ENCODE results near the gene NYAP2.

Gene NYAP2

GRCh38 chr2:225620227-225620626, 220.7 kb downstream of the NYAP2 start:
- no peak for ATAC-seq (replicated peaks; ENCODE audit: extremely low read depth, poor library complexity, severe bottlenecking)
- peaks cover 14% of the 10 kb centered on the region for H3K27me3 Mint-ChIP-seq
- H3K4me1 Mint-ChIP-seq, result no peaks in the 10 kb centered on the region
- no peak overlapping the region for H3K4me3 Mint-ChIP-seq
- no peaks in the 10 kb centered on the region for H3K36me3 Mint-ChIP-seq (ENCODE audit: insufficient read depth)
- no peaks in the 10 kb centered on the region for H3K9me3 Mint-ChIP-seq
- no peak for DNase-seq (ENCODE audit: low spot score in 2 of 2)
- no peak overlapping the region for H3K27ac Mint-ChIP-seq (ENCODE audit: low read depth)

GRCh38 chr2:225630824-225631533, 231.5 kb downstream of the NYAP2 start:
- Mint-ChIP-seq H3K27me3 (peaks cover 36% of the 10 kb centered on the region), H3K4me3 (no peak overlapping the region), H3K4me1 (no peaks in the 10 kb centered on the region), H3K36me3 (ENCODE audit: insufficient read depth) (no peaks in the 10 kb centered on the region), H3K9me3 (no peaks in the 10 kb centered on the region), H3K27ac (ENCODE audit: low read depth) (no peak overlapping the region)
- ATAC-seq (replicated peaks; ENCODE audit: extremely low read depth, poor library complexity, severe bottlenecking), result no peak
- DNase-seq (ENCODE audit: low spot score in 2 of 2), result no peak

GRCh38 chr2:225632351-225632750, 232.8 kb downstream of the NYAP2 start:
- Mint-ChIP-seq H3K36me3 (ENCODE audit: insufficient read depth) (peaks cover 1% of the 10 kb centered on the region), H3K27me3 (peaks cover 33% of the 10 kb centered on the region)

GRCh38 chr2:225636558-225636957, 237.0 kb downstream of the NYAP2 start:
- Mint-ChIP-seq H3K27me3 (peaks cover 27% of the 10 kb centered on the region), H3K27ac (ENCODE audit: low read depth) (no peak overlapping the region)
- no peak for ATAC-seq (replicated peaks; ENCODE audit: extremely low read depth, poor library complexity, severe bottlenecking)

More at GRCh38 chr2:225632351-225632750, 232.8 kb downstream of the NYAP2 start:
- H3K27ac Mint-ChIP-seq (ENCODE audit: low read depth), result no peak overlapping the region
- no peak overlapping the region for H3K4me3 Mint-ChIP-seq
- H3K9me3 Mint-ChIP-seq, result no peaks in the 10 kb centered on the region
- DNase-seq (ENCODE audit: low spot score in 2 of 2) (no peak), ATAC-seq (replicated peaks; ENCODE audit: extremely low read depth, poor library complexity, severe bottlenecking) (no peak)
- H3K4me1 Mint-ChIP-seq, result no peaks in the 10 kb centered on the region

DNA sequence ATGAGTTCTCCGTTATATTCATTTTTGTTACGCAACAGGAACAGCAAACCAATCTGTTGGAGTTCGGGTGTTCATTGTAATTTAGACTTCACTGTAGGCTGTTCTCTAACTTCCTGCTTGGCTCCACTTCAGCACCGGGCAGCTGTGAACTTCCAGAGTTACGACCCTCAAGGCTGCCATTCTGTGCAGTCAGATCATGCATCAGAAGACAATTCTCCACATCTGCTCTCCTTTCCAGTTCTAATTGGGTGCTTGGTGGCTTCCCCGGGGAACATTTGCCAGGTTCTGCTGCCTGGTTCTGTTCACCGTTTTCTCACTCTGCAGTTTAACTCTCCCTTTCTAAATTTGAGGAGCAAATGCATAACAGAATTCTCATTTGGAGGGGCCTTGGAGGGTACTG, 237.7 kb downstream of the NYAP2 start:
- ATAC-seq (replicated peaks; ENCODE audit: extremely low read depth, poor library complexity, severe bottlenecking) (no peak), DNase-seq (ENCODE audit: low spot score in 2 of 2) (no peak)
- Mint-ChIP-seq H3K4me3 (no peak overlapping the region), H3K27ac (ENCODE audit: low read depth) (no peak overlapping the region), H3K4me1 (no peaks in the 10 kb centered on the region), H3K9me3 (no peaks in the 10 kb centered on the region), H3K27me3 (peaks cover 20% of the 10 kb centered on the region), H3K36me3 (ENCODE audit: insufficient read depth) (peaks cover 1% of the 10 kb centered on the region)

More at GRCh38 chr2:225636558-225636957, 237.0 kb downstream of the NYAP2 start:
- Mint-ChIP-seq H3K4me3 (no peak overlapping the region), H3K9me3 (no peaks in the 10 kb centered on the region), H3K4me1 (no peaks in the 10 kb centered on the region), H3K36me3 (ENCODE audit: insufficient read depth) (peaks cover 1% of the 10 kb centered on the region)
- no peak for DNase-seq (ENCODE audit: low spot score in 2 of 2)

DNA sequence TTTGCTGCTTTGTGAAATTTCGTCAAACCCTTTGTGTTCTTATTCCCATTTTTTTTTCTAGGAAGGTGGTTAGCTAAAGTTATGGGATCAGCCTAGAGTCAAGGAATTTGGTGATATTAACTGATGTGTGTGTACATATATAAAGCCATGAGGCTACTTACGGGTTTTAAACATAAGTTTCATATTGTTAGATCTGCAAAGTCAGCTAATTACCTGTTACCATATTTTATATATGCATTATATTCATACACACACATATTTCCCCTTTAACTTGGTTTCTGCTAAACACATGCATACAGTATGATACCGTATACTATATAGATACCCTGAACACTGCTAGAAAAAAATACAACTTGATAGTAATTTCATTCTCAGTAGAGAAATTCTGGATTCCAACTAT, 241.0 kb downstream of the NYAP2 start:
- no peak overlapping the region for H3K4me3 Mint-ChIP-seq
- peaks cover 1% of the 10 kb centered on the region for H3K36me3 Mint-ChIP-seq (ENCODE audit: insufficient read depth)
- no peaks in the 10 kb centered on the region for H3K9me3 Mint-ChIP-seq
- ATAC-seq (replicated peaks; ENCODE audit: extremely low read depth, poor library complexity, severe bottlenecking) (no peak), DNase-seq (ENCODE audit: low spot score in 2 of 2) (no peak)
- H3K27me3 Mint-ChIP-seq, result peaks cover 9% of the 10 kb centered on the region
- no peaks in the 10 kb centered on the region for H3K4me1 Mint-ChIP-seq
- no peak overlapping the region for H3K27ac Mint-ChIP-seq (ENCODE audit: low read depth)

- Mint-ChIP-seq H3K4me1 (no peaks in the 10 kb centered on the region), H3K27me3 (peaks cover 7% of the 10 kb centered on the region)
These were observed 249.8 kb downstream of the NYAP2 start for GRCh38 chr2:225649274-225649673.

DNA sequence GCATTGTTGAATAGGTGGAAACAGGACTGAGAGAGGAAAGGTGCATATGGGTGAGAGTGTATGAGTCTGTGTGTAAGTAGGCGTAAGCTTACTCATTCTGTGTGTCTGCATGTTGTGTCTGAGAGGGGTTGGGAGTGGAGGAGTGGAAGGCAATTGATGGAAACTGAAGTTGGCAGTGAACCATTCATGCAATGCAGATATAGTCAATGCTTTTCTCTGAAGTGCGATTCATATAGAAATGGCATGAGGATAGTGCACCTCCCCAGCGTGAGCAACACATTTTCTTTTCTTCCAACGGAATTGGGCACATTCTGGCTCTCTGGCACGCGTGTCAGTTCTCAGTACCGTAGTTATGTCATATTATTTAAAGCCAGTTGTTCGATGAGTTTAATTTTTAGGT, 250.5 kb downstream of the NYAP2 start:
- ATAC-seq (replicated peaks; ENCODE audit: extremely low read depth, poor library complexity, severe bottlenecking) (no peak), DNase-seq (ENCODE audit: low spot score in 2 of 2) (no peak)
- Mint-ChIP-seq H3K27me3 (peaks cover 7% of the 10 kb centered on the region), H3K9me3 (no peaks in the 10 kb centered on the region), H3K4me3 (no peak overlapping the region), H3K4me1 (no peaks in the 10 kb centered on the region), H3K36me3 (ENCODE audit: insufficient read depth) (no peaks in the 10 kb centered on the region), H3K27ac (ENCODE audit: low read depth) (no peak overlapping the region)

More at GRCh38 chr2:225649274-225649673, 249.8 kb downstream of the NYAP2 start:
- H3K27ac Mint-ChIP-seq (ENCODE audit: low read depth), result no peak overlapping the region
- H3K36me3 Mint-ChIP-seq (ENCODE audit: insufficient read depth), result no peaks in the 10 kb centered on the region
- DNase-seq (ENCODE audit: low spot score in 2 of 2) (no peak), ATAC-seq (replicated peaks; ENCODE audit: extremely low read depth, poor library complexity, severe bottlenecking) (no peak)
- no peak overlapping the region for H3K4me3 Mint-ChIP-seq
- no peaks in the 10 kb centered on the region for H3K9me3 Mint-ChIP-seq

GRCh38 chr2:225660262-225661131, 261.0 kb downstream of the NYAP2 start:
- no peaks in the 10 kb centered on the region for H3K36me3 Mint-ChIP-seq (ENCODE audit: insufficient read depth)
- no peak overlapping the region for H3K27ac Mint-ChIP-seq (ENCODE audit: low read depth)
- H3K4me3 Mint-ChIP-seq, result no peak overlapping the region
- no peaks in the 10 kb centered on the region for H3K9me3 Mint-ChIP-seq
- peaks cover 42% of the 10 kb centered on the region for H3K27me3 Mint-ChIP-seq
- ATAC-seq (replicated peaks; ENCODE audit: extremely low read depth, poor library complexity, severe bottlenecking) (peak; percentile 58), DNase-seq (ENCODE audit: low spot score in 2 of 2) (peak; percentile 28 to 48)
- H3K4me1 Mint-ChIP-seq, result no peaks in the 10 kb centered on the region

- no peak overlapping the region for H3K4me3 Mint-ChIP-seq
- H3K36me3 Mint-ChIP-seq (ENCODE audit: insufficient read depth), result no peaks in the 10 kb centered on the region
- DNase-seq (ENCODE audit: low spot score in 2 of 2), result no peak
- H3K9me3 Mint-ChIP-seq, result no peaks in the 10 kb centered on the region
- H3K4me1 Mint-ChIP-seq, result no peaks in the 10 kb centered on the region
- no peak for ATAC-seq (replicated peaks; ENCODE audit: extremely low read depth, poor library complexity, severe bottlenecking)
- H3K27me3 Mint-ChIP-seq, result peaks cover 34% of the 10 kb centered on the region
- no peak overlapping the region for H3K27ac Mint-ChIP-seq (ENCODE audit: low read depth)
These were observed 262.6 kb downstream of the NYAP2 start for GRCh38 chr2:225662101-225662500.

GRCh38 chr2:225667445-225667844, 267.9 kb downstream of the NYAP2 start:
- Mint-ChIP-seq H3K27ac (ENCODE audit: low read depth) (no peak overlapping the region), H3K36me3 (ENCODE audit: insufficient read depth) (no peaks in the 10 kb centered on the region), H3K9me3 (no peaks in the 10 kb centered on the region), H3K4me1 (no peaks in the 10 kb centered on the region), H3K4me3 (no peak overlapping the region), H3K27me3 (peaks cover 23% of the 10 kb centered on the region)
- DNase-seq (ENCODE audit: low spot score in 2 of 2) (no peak), ATAC-seq (replicated peaks; ENCODE audit: extremely low read depth, poor library complexity, severe bottlenecking) (no peak)

DNA sequence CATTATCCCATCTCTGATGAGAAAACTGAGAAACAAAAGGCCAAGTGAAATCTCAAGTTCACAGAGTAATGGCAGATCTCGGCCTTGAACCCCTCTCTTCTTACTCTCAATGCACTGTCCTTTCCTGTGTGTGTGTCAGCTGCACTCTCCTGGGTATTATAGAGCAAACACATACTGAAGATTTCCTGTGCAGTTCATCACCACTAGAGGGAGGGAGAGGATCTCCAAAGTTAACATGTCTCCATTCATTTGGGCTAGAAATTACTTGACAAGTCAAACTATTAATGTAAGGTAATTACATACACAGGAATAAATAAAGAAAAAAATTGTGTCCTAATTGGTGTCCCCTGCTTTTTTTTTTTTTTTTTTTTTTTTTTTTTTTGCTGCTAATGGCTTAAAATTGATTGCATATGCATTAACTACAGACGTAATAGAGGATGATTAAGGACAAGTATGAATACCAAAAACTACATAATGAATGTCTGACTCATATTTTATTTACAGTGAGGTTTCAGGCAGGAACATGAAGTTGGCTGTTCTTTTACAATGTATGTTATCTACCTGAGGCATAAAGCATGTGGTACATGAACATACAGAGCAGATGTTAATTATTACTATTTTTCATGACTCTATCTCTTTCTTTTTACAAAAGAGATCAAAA, 269.2 kb downstream of the NYAP2 start:
- Mint-ChIP-seq H3K4me1 (no peaks in the 10 kb centered on the region), H3K9me3 (no peaks in the 10 kb centered on the region), H3K27ac (ENCODE audit: low read depth) (no peak overlapping the region), H3K36me3 (ENCODE audit: insufficient read depth) (no peaks in the 10 kb centered on the region), H3K4me3 (no peak overlapping the region), H3K27me3 (peaks cover 10% of the 10 kb centered on the region)
- DNase-seq (ENCODE audit: low spot score in 2 of 2), result no peak
- ATAC-seq (replicated peaks; ENCODE audit: extremely low read depth, poor library complexity, severe bottlenecking), result peak; percentile 36
